Peyer's patch (tissue), 4 donors: ENCODE measurements around the gene ELP4. TPM values are rescaled to one million over a fixed set of nuclear protein-coding genes. Genes with fewer than 3 reads are reported as not detected.
"Not testable (repeated sequence)": the region's sequence is repeated elsewhere in the genome, so short reads cannot be mapped to it uniquely, and the experiment has no call there.

ENCODE experiments used
- DNase-seq, 3 donors: peaks; one replicate each; pipeline ENCODE4 v3.0.0-alpha.2; 2017 to 2019
- H3K27ac ChIP-seq, 4 donors: fragments of 200-600 bp; sonication (generic); one replicate each; pipeline ENCODE4 v1.5.1; 2016 to 2019
- H3K27me3 ChIP-seq, 2 donors: fragments of 200-600 bp; sonication (generic); one replicate each; pipeline ENCODE4 v1.5.1; 2019
- H3K36me3 ChIP-seq, 3 donors: fragments of 200-600 bp; sonication (generic); one replicate each; pipeline ENCODE4 v1.5.1; 2016 to 2019
- H3K4me1 ChIP-seq, 4 donors: fragments of 200-600 bp; sonication (generic); one replicate each; pipeline ENCODE4 v1.5.1; 2016 to 2019
- H3K4me3 ChIP-seq, 4 donors: fragments of 200-600 bp; sonication (generic); 1 replicate in 3 of 4; 2 replicates in 1 of 4; pipeline ENCODE4 v1.5.1; 2016 to 2019; ENCODE audit warnings: mild to moderate bottlenecking in 1 of 4
- H3K9me3 ChIP-seq, 4 donors: fragments of 200-600 bp; sonication (generic); one replicate each; pipeline ENCODE4 v1.5.1; 2016 to 2019; ENCODE audit warnings: mild to moderate bottlenecking in 1 of 4
- CTCF ChIP-seq, 6 experiments: fragments of 450-650 bp in 4 of 6; fragments of 200-600 bp in 2 of 6; sonication (generic) in 1 of 6; IDR thresholded peaks; one replicate each; pipeline ENCODE4 v1.5.1; 2017 to 2019; ENCODE audit warnings: antibody characterized with exemption in 6 of 6, mild to moderate bottlenecking in 3 of 6, moderate library complexity in 1 of 6
- POLR2A ChIP-seq, 2 donors: fragments of 450-650 bp; IDR thresholded peaks; one replicate each; pipeline ENCODE4 v1.5.1; 2017; ENCODE audit warnings: antibody characterized with exemption in 2 of 2, mild to moderate bottlenecking in 2 of 2, moderate library complexity in 2 of 2
- total RNA-seq, 4 donors: library from RNA; depleted of rRNA; stranded (reverse); fragments of >200 nt; gene quantifications; one replicate each; pipeline ENCODE4 v1.1.0, GENCODE V29; 2016

The ELP4 gene
- total RNA-seq, 4 donors from 2014 or later = 13.3 to 33.0 (median 21.3) TPM

GRCh38 chr11:31558001-31558400, 48.4 kb downstream of the ELP4 start:
- H3K4me3 ChIP-seq = no peak overlapping the region
- no peak overlapping the region for H3K27ac ChIP-seq
- H3K4me1 ChIP-seq = no peaks in the 10 kb centered on the region
- no peaks in the 10 kb centered on the region for H3K36me3 ChIP-seq
- TF ChIP-seq POLR2A (IDR thresholded peaks at IDR 0.05) (no peak), CTCF (IDR thresholded peaks at IDR 0.05) (no peak)
- no peak for DNase-seq
- H3K9me3 ChIP-seq = no peaks in the 10 kb centered on the region
- no peaks in the 10 kb centered on the region for H3K27me3 ChIP-seq

GRCh38 chr11:31560842-31561476, 51.4 kb downstream of the ELP4 start:
- no peak for DNase-seq
- Histone ChIP-seq H3K27ac (no peak overlapping the region), H3K36me3 (no peaks in the 10 kb centered on the region), H3K9me3 (no peaks in the 10 kb centered on the region), H3K27me3 (no peaks in the 10 kb centered on the region), H3K4me1 (no peaks in the 10 kb centered on the region), H3K4me3 (no peak overlapping the region)
- TF ChIP-seq CTCF (IDR thresholded peaks at IDR 0.05) = no peak
- TF ChIP-seq POLR2A (IDR thresholded peaks at IDR 0.05) = no peak

GRCh38 chr11:31564517-31564916, 55.0 kb downstream of the ELP4 start:
- not testable (repeated sequence) for H3K4me1 ChIP-seq, DNase-seq, H3K36me3 ChIP-seq, H3K27me3 ChIP-seq, H3K27ac ChIP-seq, H3K4me3 ChIP-seq, H3K9me3 ChIP-seq

GRCh38 chr11:31574133-31574532, 64.6 kb downstream of the ELP4 start:
- not testable (repeated sequence) for H3K27ac ChIP-seq, H3K4me3 ChIP-seq, H3K4me1 ChIP-seq, H3K36me3 ChIP-seq, H3K27me3 ChIP-seq, DNase-seq, H3K9me3 ChIP-seq

GRCh38 chr11:31575764-31576163, 66.2 kb downstream of the ELP4 start:
- H3K27ac ChIP-seq, H3K27me3 ChIP-seq, H3K36me3 ChIP-seq, H3K4me1 ChIP-seq, H3K4me3 ChIP-seq, H3K9me3 ChIP-seq, DNase-seq: not testable (repeated sequence)

- H3K9me3 ChIP-seq, H3K4me1 ChIP-seq, DNase-seq, H3K27ac ChIP-seq, H3K27me3 ChIP-seq, H3K4me3 ChIP-seq, H3K36me3 ChIP-seq: not testable (repeated sequence)
Measured at GRCh38 chr11:31579412-31579811, 69.8 kb downstream of the ELP4 start.

- no peaks in the 10 kb centered on the region for H3K9me3 ChIP-seq
- no peaks in the 10 kb centered on the region for H3K36me3 ChIP-seq
- no peak overlapping the region for H3K4me3 ChIP-seq
- H3K27ac ChIP-seq = no peak overlapping the region
- TF ChIP-seq POLR2A (IDR thresholded peaks at IDR 0.05) = no peak
- TF ChIP-seq CTCF (IDR thresholded peaks at IDR 0.05) = no peak
- H3K27me3 ChIP-seq = no peaks in the 10 kb centered on the region
- DNase-seq = no peak
- no peaks in the 10 kb centered on the region for H3K4me1 ChIP-seq
Measured at GRCh38 chr11:31582697-31583096, 73.1 kb downstream of the ELP4 start.

GRCh38 chr11:31598454-31598853, 88.9 kb downstream of the ELP4 start:
- Histone ChIP-seq H3K36me3 (no peaks in the 10 kb centered on the region), H3K27me3 (no peaks in the 10 kb centered on the region), H3K9me3 (no peaks in the 10 kb centered on the region), H3K4me3 (no peak overlapping the region), H3K27ac (no peak overlapping the region), H3K4me1 (no peaks in the 10 kb centered on the region)
- TF ChIP-seq CTCF (IDR thresholded peaks at IDR 0.05) (no peak), POLR2A (IDR thresholded peaks at IDR 0.05) (no peak)
- DNase-seq = no peak
